Endothelial cell (in vitro differentiated cells): ENCODE measurements around the gene TNFRSF19. TPM values are rescaled to one million over a fixed set of nuclear protein-coding genes. Genes with fewer than 3 reads are reported as not detected.

Source experiments
- DNase-seq: peaks from one replicate; pipeline ENCODE4 v3.0.0; 2021; ENCODE audit warnings: low spot score
- H3K27ac Mint-ChIP-seq: one replicate; pipeline ENCODE4 v1.8.0; 2021; ENCODE audit warnings: mixed read lengths, inconsistent platforms; ENCODE audit not compliant: unreplicated experiment
- H3K27me3 Mint-ChIP-seq: one replicate; pipeline ENCODE4 v1.8.0; 2021; ENCODE audit warnings: mild to moderate bottlenecking, moderate library complexity, mixed read lengths, inconsistent platforms; ENCODE audit not compliant: unreplicated experiment
- H3K36me3 Mint-ChIP-seq: one replicate; pipeline ENCODE4 v1.8.0; 2021; ENCODE audit warnings: mild to moderate bottlenecking, low read depth, mixed read lengths, inconsistent platforms; ENCODE audit not compliant: unreplicated experiment
- H3K4me1 Mint-ChIP-seq: one replicate; pipeline ENCODE4 v1.8.0; 2021; ENCODE audit warnings: mild to moderate bottlenecking, mixed read lengths, inconsistent platforms; ENCODE audit not compliant: unreplicated experiment
- H3K4me3 Mint-ChIP-seq: one replicate; pipeline ENCODE4 v1.8.0; 2021; ENCODE audit warnings: mild to moderate bottlenecking, mixed read lengths, inconsistent platforms; ENCODE audit not compliant: unreplicated experiment
- H3K9me3 Mint-ChIP-seq: one replicate; pipeline ENCODE4 v1.8.0; 2021; ENCODE audit warnings: mixed read lengths, inconsistent platforms; ENCODE audit not compliant: unreplicated experiment
- total RNA-seq: library from RNA; stranded (reverse); fragmentation: NEBNext Ultra II Directional; extraction: Animal tissue kit (Norgen Biotek cat#: 25700); gene quantifications from one replicate; pipeline ENCODE4 v1.2.1, GENCODE V29; 2021; ENCODE audit not compliant: unreplicated experiment
- TF ChIP-seq, protein P1 (sequence below): fragments of 200-600 bp; sonication (generic); IDR thresholded peaks from one replicate; pipeline ENCODE4 v1.5.0; 2021; ENCODE audit warnings: antibody characterized with exemption; ENCODE audit not compliant: unreplicated experiment

The TNFRSF19 gene
- total RNA-seq, 1 donor from 2014 or later: 8.8 TPM

DNA sequence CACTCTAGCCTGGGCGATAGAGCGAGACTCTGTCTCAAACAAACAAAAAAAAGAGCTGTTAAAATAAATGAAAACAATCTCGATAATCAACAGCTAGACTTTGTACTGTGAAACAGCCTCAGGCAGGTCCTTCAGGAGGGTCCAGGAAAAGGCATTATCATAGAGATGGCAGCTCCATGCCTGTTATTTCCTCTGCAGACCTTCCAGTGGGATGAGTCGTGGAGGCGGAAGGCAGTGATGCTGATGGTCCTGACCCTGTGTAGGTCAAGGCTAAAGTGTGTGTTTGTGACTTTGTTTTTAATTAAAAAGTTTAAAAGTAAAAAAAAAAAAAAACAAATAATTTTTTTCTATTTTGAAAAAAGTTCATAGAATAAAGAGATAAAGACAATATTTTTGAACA lies 117.4 kb downstream of the TNFRSF19 start:
- Mint-ChIP-seq H3K4me3 (no peak overlapping the region), H3K4me1 (no peaks in the 10 kb centered on the region), H3K27ac (no peak overlapping the region), H3K36me3 (no peaks in the 10 kb centered on the region), H3K27me3 (no peaks in the 10 kb centered on the region), H3K9me3 (no peaks in the 10 kb centered on the region)
- TF ChIP-seq, protein P1, sequence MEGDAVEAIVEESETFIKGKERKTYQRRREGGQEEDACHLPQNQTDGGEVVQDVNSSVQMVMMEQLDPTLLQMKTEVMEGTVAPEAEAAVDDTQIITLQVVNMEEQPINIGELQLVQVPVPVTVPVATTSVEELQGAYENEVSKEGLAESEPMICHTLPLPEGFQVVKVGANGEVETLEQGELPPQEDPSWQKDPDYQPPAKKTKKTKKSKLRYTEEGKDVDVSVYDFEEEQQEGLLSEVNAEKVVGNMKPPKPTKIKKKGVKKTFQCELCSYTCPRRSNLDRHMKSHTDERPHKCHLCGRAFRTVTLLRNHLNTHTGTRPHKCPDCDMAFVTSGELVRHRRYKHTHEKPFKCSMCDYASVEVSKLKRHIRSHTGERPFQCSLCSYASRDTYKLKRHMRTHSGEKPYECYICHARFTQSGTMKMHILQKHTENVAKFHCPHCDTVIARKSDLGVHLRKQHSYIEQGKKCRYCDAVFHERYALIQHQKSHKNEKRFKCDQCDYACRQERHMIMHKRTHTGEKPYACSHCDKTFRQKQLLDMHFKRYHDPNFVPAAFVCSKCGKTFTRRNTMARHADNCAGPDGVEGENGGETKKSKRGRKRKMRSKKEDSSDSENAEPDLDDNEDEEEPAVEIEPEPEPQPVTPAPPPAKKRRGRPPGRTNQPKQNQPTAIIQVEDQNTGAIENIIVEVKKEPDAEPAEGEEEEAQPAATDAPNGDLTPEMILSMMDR: no peak
- no peak for DNase-seq

DNA sequence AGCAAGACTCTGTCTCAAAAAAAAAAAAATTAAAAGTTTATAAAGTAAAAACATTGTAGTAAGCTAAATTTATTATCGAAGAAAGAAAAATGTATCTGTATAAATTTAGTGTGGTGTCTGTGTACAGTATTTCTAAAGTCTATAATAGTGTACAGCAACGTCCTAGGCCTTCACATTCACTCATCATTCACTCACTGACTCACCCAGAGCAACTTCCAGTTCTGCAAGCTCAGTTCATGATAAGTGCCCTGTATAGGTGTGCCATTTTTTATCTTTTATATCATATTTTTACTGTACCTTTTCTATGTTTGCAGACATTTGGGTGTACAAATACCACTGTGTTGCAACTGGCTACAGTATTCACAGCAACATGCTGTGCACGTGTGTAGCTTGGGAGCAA lies 118.1 kb downstream of the TNFRSF19 start:
- Mint-ChIP-seq H3K4me3 (no peak overlapping the region), H3K27ac (no peak overlapping the region), H3K9me3 (no peaks in the 10 kb centered on the region), H3K4me1 (no peaks in the 10 kb centered on the region), H3K27me3 (no peaks in the 10 kb centered on the region), H3K36me3 (no peaks in the 10 kb centered on the region)
- DNase-seq: no peak
- TF ChIP-seq, protein P1: no peak

DNA sequence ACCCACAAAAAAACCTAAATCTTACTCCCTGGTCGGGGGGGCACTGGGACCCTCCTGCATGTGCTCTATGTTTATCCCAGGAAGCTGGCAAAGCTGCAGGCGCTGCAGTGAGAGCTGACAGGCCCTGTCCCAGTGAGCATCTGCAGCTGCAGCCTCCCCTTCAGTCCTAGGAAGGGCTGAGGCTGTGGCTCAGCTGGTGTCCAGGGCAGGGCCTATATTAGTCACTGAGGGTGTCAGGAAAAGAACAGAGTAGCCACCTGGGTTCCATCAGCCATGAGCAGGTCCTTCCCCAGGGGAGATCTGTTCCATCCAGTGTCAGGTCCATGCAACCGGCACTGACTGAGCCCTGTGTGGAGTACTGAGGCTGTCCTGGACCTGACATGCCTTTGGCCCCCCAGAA lies 120.5 kb downstream of the TNFRSF19 start:
- peaks cover 2% of the 10 kb centered on the region for H3K27me3 Mint-ChIP-seq
- no peak overlapping the region for H3K27ac Mint-ChIP-seq
- no peaks in the 10 kb centered on the region for H3K36me3 Mint-ChIP-seq
- H3K4me3 Mint-ChIP-seq: no peak overlapping the region
- TF ChIP-seq, protein P1: no peak
- H3K9me3 Mint-ChIP-seq: no peaks in the 10 kb centered on the region
- H3K4me1 Mint-ChIP-seq: no peaks in the 10 kb centered on the region
- DNase-seq: no peak

DNA sequence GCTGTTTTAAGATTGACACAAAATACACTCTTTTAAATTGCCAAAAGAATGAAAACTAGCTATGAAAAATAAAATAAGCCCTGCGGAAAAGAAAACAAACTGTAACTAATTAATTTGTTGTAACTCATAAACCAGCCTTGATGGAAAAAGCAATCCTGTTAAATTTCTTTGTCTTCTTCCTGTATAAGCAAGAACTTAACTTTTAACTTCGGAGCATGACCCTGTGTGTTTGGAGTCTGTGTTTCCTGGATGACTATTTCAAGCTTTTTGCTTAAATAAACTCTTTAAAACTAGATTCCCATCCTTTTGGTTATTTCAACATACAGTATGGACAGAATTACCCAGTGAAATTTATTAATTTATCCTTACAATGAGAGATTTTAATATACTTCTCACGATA lies 122.6 kb downstream of the TNFRSF19 start:
- no peak overlapping the region for H3K27ac Mint-ChIP-seq
- H3K4me3 Mint-ChIP-seq: no peak overlapping the region

DNA sequence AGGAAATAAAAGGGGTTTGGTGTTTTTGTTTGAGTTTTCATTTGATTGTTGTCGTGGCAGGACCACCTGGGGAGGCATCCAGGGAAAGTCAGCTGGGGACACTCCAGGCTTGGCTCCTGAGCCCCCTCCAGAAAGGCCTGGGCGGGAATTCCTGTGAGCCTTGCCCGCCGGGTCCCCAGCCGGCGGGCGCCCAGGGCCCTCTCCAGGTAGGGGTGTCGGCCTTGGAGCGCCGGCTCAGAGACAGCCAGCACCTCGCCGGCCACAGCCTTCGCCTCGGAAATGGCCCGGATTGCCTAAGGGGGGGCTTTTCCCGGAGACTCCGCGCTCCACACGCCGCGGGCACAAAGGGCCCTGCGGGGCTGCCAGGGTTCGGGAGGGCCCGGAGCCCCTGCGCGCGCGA lies 125.0 kb downstream of the TNFRSF19 start:
- H3K4me1 Mint-ChIP-seq: peaks cover 18% of the 10 kb centered on the region

More for the DNA sequence above, 122.6 kb downstream of the TNFRSF19 start:
- Mint-ChIP-seq H3K27me3 (peaks cover 4% of the 10 kb centered on the region), H3K4me1 (peaks cover 17% of the 10 kb centered on the region), H3K9me3 (no peaks in the 10 kb centered on the region), H3K36me3 (no peaks in the 10 kb centered on the region)
- DNase-seq: no peak
- TF ChIP-seq, protein P1: no peak

More for the DNA sequence above, 125.0 kb downstream of the TNFRSF19 start:
- DNase-seq: no peak
- Mint-ChIP-seq H3K27me3 (peaks cover 4% of the 10 kb centered on the region), H3K9me3 (no peaks in the 10 kb centered on the region), H3K4me3 (no peak overlapping the region), H3K27ac (no peak overlapping the region), H3K36me3 (no peaks in the 10 kb centered on the region)
- TF ChIP-seq, protein P1: no peak
